ENCODE measurements around the gene CRYZL1. TPM values are rescaled to one million over a fixed set of nuclear protein-coding genes. Genes with fewer than 3 reads are reported as not detected.

Gene CRYZL1
- total and polyA plus RNA-seq, 7 donors = 12.8 to 37.7 (median 16.1) TPM

- Histone ChIP-seq H3K27ac (peak within 1 kb of the TSS; percentile 84), H3K36me3 (ENCODE audit: insufficient read depth in 1 of 2, low read depth in 1 of 2) (peaks cover 5 to 15% of the 10 kb centered on the region in 2 donors), H3K4me3 (peak within 1 kb of the TSS; percentile 88), H3K27me3 (ENCODE audit: insufficient read depth in 3 of 3, low read length in 2 of 3) (no peaks in the 10 kb centered on the region), H3K4me1 (peaks cover 14% of the 10 kb centered on the region), H3K9me3 (no peaks in the 10 kb centered on the region)
- intact Hi-C loops (cut with DNase I) = loop anchor here in 1 of 2 donors (5.0 kb wide), 1 partner anchor 46 kb away; the partner anchor contains the start of genes GART and SON
- TF ChIP-seq CTCF (IDR thresholded peaks at IDR 0.05) = no peak
- WGBS, 3 donors = 0% methylated on average over 51 to 78 of the region's 78 CpGs
- DNase-seq (peak; percentile 91 to 96), ATAC-seq (peak; percentile 95 to 97 (median 96))
These were observed 52.8 kb downstream of the CRYZL1 start, which contains the start of gene DONSON for GRCh38 chr21:33588485-33589335. DONSON (minus strand) TSS chr21:33588684; CDS start chr21:33588641, 43 bp downstream.

GRCh38 chr21:33587792-33588484, 53.6 kb downstream of the CRYZL1 start:
- no peaks in the 10 kb centered on the region for H3K9me3 ChIP-seq
- no peaks in the 10 kb centered on the region for H3K27me3 ChIP-seq (ENCODE audit: insufficient read depth in 3 of 3, low read length in 2 of 3)
- H3K27ac ChIP-seq = peak overlapping the region; percentile 84
- H3K36me3 ChIP-seq (ENCODE audit: insufficient read depth in 1 of 2, low read depth in 1 of 2) = peaks cover 5 to 7% of the 10 kb centered on the region in 2 donors
- DNase-seq (peak; percentile 49 to 64), ATAC-seq (peak; percentile 3 to 29 (median 14))
- intact Hi-C loops (cut with DNase I) = loop anchor here in 1 of 2 donors (5.0 kb wide), 1 partner anchor 46 kb away; the partner anchor contains the start of genes GART and SON
- TF ChIP-seq CTCF (IDR thresholded peaks at IDR 0.05) = peak; percentile 14
- H3K4me1 ChIP-seq = peaks cover 14% of the 10 kb centered on the region
- H3K4me3 ChIP-seq = peak overlapping the region; percentile 88
- 1 to 2% (median 1%) methylated on average over 45 to 57 of the region's 57 CpGs for WGBS, 3 donors

- H3K27ac ChIP-seq = no peak overlapping the region
- peaks cover 14% of the 10 kb centered on the region for H3K4me1 ChIP-seq
- no peaks in the 10 kb centered on the region for H3K27me3 ChIP-seq (ENCODE audit: insufficient read depth in 3 of 3, low read length in 2 of 3)
- DNase-seq (no peak), ATAC-seq (no peak)
- WGBS, 3 donors = 79 to 85% (median 82%) methylated on average over 6 of the region's 6 CpGs
- H3K9me3 ChIP-seq = no peaks in the 10 kb centered on the region
- intact Hi-C loops (cut with DNase I) = loop anchor here in 1 of 2 donors (5.0 kb wide), 1 partner anchor 45 kb away; the partner anchor contains the start of genes GART and SON
- no peak overlapping the region for H3K4me3 ChIP-seq
- peaks cover 5 to 16% of the 10 kb centered on the region in 2 donors for H3K36me3 ChIP-seq (ENCODE audit: insufficient read depth in 1 of 2, low read depth in 1 of 2)
- TF ChIP-seq CTCF (IDR thresholded peaks at IDR 0.05) = no peak
These were observed 54.6 kb downstream of the CRYZL1 start for GRCh38 chr21:33586927-33587326.

- no peak for ATAC-seq
- peaks cover 5 to 24% of the 10 kb centered on the region in 2 donors for H3K36me3 ChIP-seq (ENCODE audit: insufficient read depth in 1 of 2, low read depth in 1 of 2)
These were observed 57.1 kb downstream of the CRYZL1 start for GRCh38 chr21:33584455-33584854.

More at GRCh38 chr21:33584455-33584854, 57.1 kb downstream of the CRYZL1 start:
- no peaks in the 10 kb centered on the region for H3K9me3 ChIP-seq
- intact Hi-C loops (cut with DNase I) = no loop called here
- TF ChIP-seq CTCF (IDR thresholded peaks at IDR 0.05) = no peak
- DNase-seq = no peak
- H3K27me3 ChIP-seq (ENCODE audit: insufficient read depth in 3 of 3, low read length in 2 of 3) = no peaks in the 10 kb centered on the region
- no peak overlapping the region for H3K4me3 ChIP-seq
- peaks cover 13% of the 10 kb centered on the region for H3K4me1 ChIP-seq
- 87 to 92% (median 91%) methylated on average over 3 of the region's 3 CpGs for WGBS, 3 donors
- H3K27ac ChIP-seq = no peak overlapping the region

Measured in psoas muscle (tissue), 8 donors.